ENCODE data around the gene OR2M5. TPM values are rescaled to one million over a fixed set of nuclear protein-coding genes. Genes with fewer than 3 reads are reported as not detected.

OR2M5 gene
- not detected for total RNA-seq

GRCh38 chr1:248144513-248145198 lies at the start of gene OR2M5:
Gene OR2M5 (plus strand): TSS chr1:248145148. CDS start chr1:248145148, 0 bp downstream.
- intact Hi-C loops (cut with DNase I), result no loop called here
- Histone ChIP-seq H3K9me3 (peaks cover 0 to 6% (median 2%) of the 10 kb centered on the region in 4 donors), H3K36me3 (no peaks in the 10 kb centered on the region), H3K4me3 (no peak within 1 kb of the TSS), H3K27ac (replicated peaks in 1 of 4) (no peak within 1 kb of the TSS), H3K27me3 (no peaks in the 10 kb centered on the region), H3K4me1 (no peaks in the 10 kb centered on the region)
- no peak for DNase-seq (ENCODE audit: extremely low spot score)
- WGBS, result 85% methylated on average over 3 of the region's 3 CpGs
- no peak for TF ChIP-seq EP300 (IDR thresholded peaks at IDR 0.05)
- no peak for TF ChIP-seq CTCF (IDR thresholded peaks at IDR 0.05)
- TF ChIP-seq POLR2AphosphoS5 (IDR thresholded peaks at IDR 0.05), result no peak
- no peak for TF ChIP-seq POLR2A (IDR thresholded peaks at IDR 0.05; ENCODE audit: low read depth)

- Histone ChIP-seq H3K4me1 (no peaks in the 10 kb centered on the region), H3K27me3 (no peaks in the 10 kb centered on the region), H3K27ac (replicated peaks in 1 of 4) (no peak overlapping the region), H3K9me3 (no peaks in the 10 kb centered on the region), H3K4me3 (no peak overlapping the region), H3K36me3 (no peaks in the 10 kb centered on the region)
- 64% methylated on average over 1 of the region's 1 CpG for WGBS
- TF ChIP-seq EP300 (IDR thresholded peaks at IDR 0.05), result no peak
- no peak for TF ChIP-seq CTCF (IDR thresholded peaks at IDR 0.05)
- TF ChIP-seq POLR2A (IDR thresholded peaks at IDR 0.05; ENCODE audit: low read depth), result no peak
- no peak for TF ChIP-seq POLR2AphosphoS5 (IDR thresholded peaks at IDR 0.05)
- DNase-seq (ENCODE audit: extremely low spot score), result no peak
- intact Hi-C loops (cut with DNase I), result no loop called here
These were observed 46.4 kb upstream of the OR2M5 start for GRCh38 chr1:248098529-248098928.

GRCh38 chr1:248102847-248103246 lies 42.1 kb upstream of the OR2M5 start:
- H3K27me3 ChIP-seq, result no peaks in the 10 kb centered on the region
- TF ChIP-seq EP300 (IDR thresholded peaks at IDR 0.05), result no peak
- no peak for TF ChIP-seq CTCF (IDR thresholded peaks at IDR 0.05)
- TF ChIP-seq POLR2AphosphoS5 (IDR thresholded peaks at IDR 0.05), result no peak
- TF ChIP-seq POLR2A (IDR thresholded peaks at IDR 0.05; ENCODE audit: low read depth), result no peak
- no peaks in the 10 kb centered on the region for H3K36me3 ChIP-seq
- no peak overlapping the region for H3K27ac ChIP-seq (replicated peaks in 1 of 4)
- intact Hi-C loops (cut with DNase I), result no loop called here
- H3K4me3 ChIP-seq, result no peak overlapping the region
- H3K9me3 ChIP-seq, result peaks cover 0 to 17% (median 7%) of the 10 kb centered on the region in 4 donors
- no peaks in the 10 kb centered on the region for H3K4me1 ChIP-seq
- no peak for DNase-seq (ENCODE audit: extremely low spot score)

GRCh38 chr1:248111157-248111556 lies 33.8 kb upstream of the OR2M5 start:
- no peaks in the 10 kb centered on the region for H3K27me3 ChIP-seq
- no peaks in the 10 kb centered on the region for H3K4me1 ChIP-seq
- no peak overlapping the region for H3K4me3 ChIP-seq
- H3K27ac ChIP-seq (replicated peaks in 1 of 4), result no peak overlapping the region
- H3K36me3 ChIP-seq, result no peaks in the 10 kb centered on the region
- H3K9me3 ChIP-seq, result peaks cover 0 to 35% (median 23%) of the 10 kb centered on the region in 4 donors
- DNase-seq (ENCODE audit: extremely low spot score), result no peak
- 80% methylated on average over 5 of the region's 5 CpGs for WGBS
- intact Hi-C loops (cut with DNase I), result no loop called here
- TF ChIP-seq POLR2AphosphoS5 (IDR thresholded peaks at IDR 0.05) (no peak), CTCF (IDR thresholded peaks at IDR 0.05) (no peak), EP300 (IDR thresholded peaks at IDR 0.05) (no peak), POLR2A (IDR thresholded peaks at IDR 0.05; ENCODE audit: low read depth) (no peak)

GRCh38 chr1:248114890-248115289 lies 30.1 kb upstream of the OR2M5 start:
- WGBS, result 71% methylated on average over 7 of the region's 7 CpGs
- H3K27ac ChIP-seq (replicated peaks in 1 of 4), result no peak overlapping the region
- H3K4me3 ChIP-seq, result no peak overlapping the region
- no peaks in the 10 kb centered on the region for H3K4me1 ChIP-seq
- no peak for DNase-seq (ENCODE audit: extremely low spot score)
- no peaks in the 10 kb centered on the region for H3K27me3 ChIP-seq
- H3K36me3 ChIP-seq, result no peaks in the 10 kb centered on the region
- intact Hi-C loops (cut with DNase I), result no loop called here
- TF ChIP-seq POLR2AphosphoS5 (IDR thresholded peaks at IDR 0.05) (no peak), EP300 (IDR thresholded peaks at IDR 0.05) (no peak), POLR2A (IDR thresholded peaks at IDR 0.05; ENCODE audit: low read depth) (no peak), CTCF (IDR thresholded peaks at IDR 0.05) (no peak)
- H3K9me3 ChIP-seq, result peaks cover 0 to 26% (median 18%) of the 10 kb centered on the region in 4 donors
